Trophoblast cell (in vitro differentiated cells and primary cell): ENCODE results near the gene PSEN2. TPM values are rescaled to one million over a fixed set of nuclear protein-coding genes. Genes with fewer than 3 reads are reported as not detected.

Experiments used
- DNase-seq, 2 donors: peaks; one replicate each; pipeline ENCODE4 v3.0.0-alpha.2; 2016
- H2AFZ ChIP-seq: 2 replicates; pipeline ENCODE4 v1.6.1; 2013; ENCODE audit warnings: low read length, moderate library complexity, mild to moderate bottlenecking; ENCODE audit not compliant: insufficient read depth, poor library complexity
- H2AK5ac ChIP-seq: 2 replicates; pipeline ENCODE4 v1.6.1; 2013; ENCODE audit warnings: mild to moderate bottlenecking, low read length
- H2BK120ac ChIP-seq: 2 replicates; pipeline ENCODE4 v1.6.1; 2013; ENCODE audit warnings: low read length, mild to moderate bottlenecking, moderate library complexity; ENCODE audit not compliant: insufficient read depth, poor library complexity
- H2BK12ac ChIP-seq: 2 replicates; pipeline ENCODE4 v1.6.1; 2013; ENCODE audit warnings: mild to moderate bottlenecking, low read length, moderate library complexity
- H2BK5ac ChIP-seq: 2 replicates; pipeline ENCODE4 v1.6.1; 2013; ENCODE audit warnings: low read length, low read depth, moderate library complexity, mild to moderate bottlenecking; ENCODE audit not compliant: poor library complexity
- H3K14ac ChIP-seq: 2 replicates; pipeline ENCODE4 v1.6.1; 2013; ENCODE audit warnings: mild to moderate bottlenecking, low read length
- H3K18ac ChIP-seq: 2 replicates; pipeline ENCODE4 v1.6.1; 2013; ENCODE audit warnings: mild to moderate bottlenecking, low read length
- H3K23ac ChIP-seq: 2 replicates; pipeline ENCODE4 v1.6.1; 2013; ENCODE audit warnings: low read length
- H3K27ac ChIP-seq: 2 replicates; pipeline ENCODE4 v1.5.1; 2013; ENCODE audit warnings: low read depth, mild to moderate bottlenecking, inconsistent platforms, low read length, moderate library complexity
- H3K27me3 ChIP-seq: 2 replicates; pipeline ENCODE4 v1.6.1; 2013; ENCODE audit warnings: inconsistent platforms, mild to moderate bottlenecking, low read length, moderate library complexity; ENCODE audit not compliant: insufficient read depth
- H3K36me3 ChIP-seq, 2 experiments: 1 replicate in 1 of 2; 2 replicates in 1 of 2; pipeline ENCODE4 v1.6.1; 2013; ENCODE audit warnings: low read length in 2 of 2, mild to moderate bottlenecking in 2 of 2, moderate library complexity in 1 of 2; ENCODE audit not compliant: insufficient read depth in 2 of 2, control insufficient read depth in 1 of 2
- H3K4ac ChIP-seq: 2 replicates; pipeline ENCODE4 v1.6.1; 2013; ENCODE audit warnings: low read depth, mild to moderate bottlenecking, low read length, moderate library complexity
- H3K4me1 ChIP-seq, 2 experiments: 1 replicate in 1 of 2; 2 replicates in 1 of 2; pipeline ENCODE4 v1.6.1; 2013; ENCODE audit warnings: low read length in 2 of 2, mild to moderate bottlenecking in 2 of 2, moderate library complexity in 1 of 2; ENCODE audit not compliant: insufficient read depth in 2 of 2, control insufficient read depth in 1 of 2
- H3K4me2 ChIP-seq: 2 replicates; pipeline ENCODE4 v1.6.1; 2013; ENCODE audit warnings: inconsistent platforms, mild to moderate bottlenecking, low read length, moderate library complexity
- H3K4me3 ChIP-seq: 2 replicates; pipeline ENCODE4 v1.5.1; 2013; ENCODE audit warnings: mild to moderate bottlenecking, low read depth, low read length, inconsistent platforms
- H3K79me1 ChIP-seq: one replicate; pipeline ENCODE4 v1.6.1; 2013; ENCODE audit warnings: low read length
- H3K79me2 ChIP-seq: 2 replicates; pipeline ENCODE4 v1.6.1; 2013; ENCODE audit warnings: low read length, mild to moderate bottlenecking; ENCODE audit not compliant: control insufficient read depth, insufficient read depth, poor library complexity
- H3K9ac ChIP-seq: 2 replicates; pipeline ENCODE4 v1.6.1; 2013; ENCODE audit warnings: mild to moderate bottlenecking, low read length
- H3K9me3 ChIP-seq: 2 replicates; pipeline ENCODE4 v1.6.1; 2013; ENCODE audit warnings: low read depth, mild to moderate bottlenecking, control low read depth, inconsistent platforms, low read length; ENCODE audit not compliant: insufficient read depth
- H4K12ac ChIP-seq: 2 replicates; pipeline ENCODE4 v1.6.1; 2013; ENCODE audit warnings: low read depth, mild to moderate bottlenecking, low read length, moderate library complexity
- H4K8ac ChIP-seq: 2 replicates; pipeline ENCODE4 v1.6.1; 2013; ENCODE audit warnings: low read depth, mild to moderate bottlenecking, low read length, moderate library complexity
- H4K91ac ChIP-seq: one replicate; pipeline ENCODE4 v1.6.1; 2013; ENCODE audit warnings: low read depth, mild to moderate bottlenecking, low read length, moderate library complexity
- WGBS: extraction: QIAGEN DNeasy Blood & Tissue Kit; methylation state at CpG from one replicate; pipeline ENCODE4 v1.1.7; 2013; ENCODE audit warnings: missing lambda C conversion rate; ENCODE audit not compliant: insufficient read length, insufficient coverage; ENCODE audit errors: extremely low coverage; 5-methylcytosine and 5-hydroxymethylcytosine counted together
- polyA plus RNA-seq: library from polyadenylated mRNA; stranded (reverse); fragments of 200-250 nt; gene quantifications from 2 replicates; pipeline ENCODE4 v1.2.3, GENCODE V29; 2013

PSEN2 gene
- 3.5 and 3.6 TPM in 2 replicates for polyA plus RNA-seq

- H3K4ac ChIP-seq, result no peak within 1 kb of the TSS
- H3K79me1 ChIP-seq, result peaks cover 3% of the 10 kb centered on the region
- H3K23ac ChIP-seq, result no peak within 1 kb of the TSS
- peak within 1 kb of the TSS; percentile 88 for H3K4me3 ChIP-seq
- peak; percentile 48 to 72 for DNase-seq
- WGBS, result no CpG with 5 or more reads among the region's 97 CpGs
- H3K4me1 ChIP-seq, result peaks cover 14 to 16% of the 10 kb centered on the region in 2 experiments
- peak within 1 kb of the TSS; percentile 95 for H3K4me2 ChIP-seq
- H3K79me2 ChIP-seq, result no peaks in the 10 kb centered on the region
- H2BK120ac ChIP-seq, result no peak within 1 kb of the TSS
- H3K27me3 ChIP-seq, result no peaks in the 10 kb centered on the region
- peak within 1 kb of the TSS; percentile 59 for H3K14ac ChIP-seq
- H3K9me3 ChIP-seq, result no peaks in the 10 kb centered on the region
- H2AFZ ChIP-seq, result peak within 1 kb of the TSS; percentile 67
- H3K9ac ChIP-seq, result peak within 1 kb of the TSS; percentile 53
- no peak within 1 kb of the TSS for H3K27ac ChIP-seq
- H3K18ac ChIP-seq, result peak within 1 kb of the TSS; percentile 38
- no peaks in the 10 kb centered on the region for H3K36me3 ChIP-seq
- peak within 1 kb of the TSS; percentile 45 for H2BK12ac ChIP-seq
- no peak within 1 kb of the TSS for H2BK5ac ChIP-seq
- H2AK5ac ChIP-seq, result no peak within 1 kb of the TSS
- H4K91ac ChIP-seq, result no peak within 1 kb of the TSS
- no peak within 1 kb of the TSS for H4K12ac ChIP-seq
- peak within 1 kb of the TSS; percentile 74 for H4K8ac ChIP-seq
These were observed at the start of gene PSEN2 for GRCh38 chr1:226870401-226871279. PSEN2 (plus strand) TSS chr1:226870616; CDS start chr1:226881908, 11,292 bp downstream.

GRCh38 chr1:226820941-226821718 lies 49.3 kb upstream of the PSEN2 start:
- no peak overlapping the region for H3K27ac ChIP-seq
- no peak overlapping the region for H3K18ac ChIP-seq
- H4K91ac ChIP-seq, result no peak overlapping the region
- no peak overlapping the region for H4K12ac ChIP-seq
- H3K9me3 ChIP-seq, result no peaks in the 10 kb centered on the region
- H3K79me1 ChIP-seq, result no peaks in the 10 kb centered on the region
- no peak overlapping the region for H2BK120ac ChIP-seq
- H3K23ac ChIP-seq, result no peak overlapping the region
- H3K14ac ChIP-seq, result no peak overlapping the region
- no peaks in the 10 kb centered on the region for H3K27me3 ChIP-seq
- no peak overlapping the region for H3K4ac ChIP-seq
- H3K79me2 ChIP-seq, result no peaks in the 10 kb centered on the region
- no CpG with 5 or more reads among the region's 8 CpGs for WGBS
- no peak overlapping the region for H2AK5ac ChIP-seq
- H2BK5ac ChIP-seq, result no peak overlapping the region
- no peak overlapping the region for H3K4me2 ChIP-seq
- H3K36me3 ChIP-seq, result no peaks in the 10 kb centered on the region
- no peak overlapping the region for H3K9ac ChIP-seq
- peak; percentile 20 to 75 for DNase-seq
- H2AFZ ChIP-seq, result no peak overlapping the region
- H4K8ac ChIP-seq, result no peak overlapping the region
- no peak overlapping the region for H2BK12ac ChIP-seq
- no peak overlapping the region for H3K4me3 ChIP-seq
- peaks cover 3 to 8% of the 10 kb centered on the region in 2 experiments for H3K4me1 ChIP-seq

- no peak overlapping the region for H3K4me2 ChIP-seq
- no peak overlapping the region for H4K8ac ChIP-seq
- H3K4me3 ChIP-seq, result no peak overlapping the region
- no peaks in the 10 kb centered on the region for H3K79me2 ChIP-seq
- WGBS, result no CpG with 5 or more reads among the region's 1 CpG
- no peaks in the 10 kb centered on the region for H3K36me3 ChIP-seq
- no peak overlapping the region for H3K23ac ChIP-seq
- no peak overlapping the region for H2BK5ac ChIP-seq
- DNase-seq, result no peak
- H3K14ac ChIP-seq, result no peak overlapping the region
- H3K9me3 ChIP-seq, result no peaks in the 10 kb centered on the region
- H3K27me3 ChIP-seq, result no peaks in the 10 kb centered on the region
- no peak overlapping the region for H3K9ac ChIP-seq
- H2BK120ac ChIP-seq, result no peak overlapping the region
- no peak overlapping the region for H2AK5ac ChIP-seq
- H4K12ac ChIP-seq, result no peak overlapping the region
- H3K4ac ChIP-seq, result no peak overlapping the region
- peaks cover 3 to 8% of the 10 kb centered on the region in 2 experiments for H3K4me1 ChIP-seq
- no peak overlapping the region for H3K27ac ChIP-seq
- H2AFZ ChIP-seq, result no peak overlapping the region
- no peak overlapping the region for H4K91ac ChIP-seq
- no peak overlapping the region for H3K18ac ChIP-seq
- H2BK12ac ChIP-seq, result no peak overlapping the region
- H3K79me1 ChIP-seq, result no peaks in the 10 kb centered on the region
These were observed 48.7 kb upstream of the PSEN2 start for GRCh38 chr1:226821719-226822085.

GRCh38 chr1:226823643-226824042 lies 46.8 kb upstream of the PSEN2 start:
- H2BK12ac ChIP-seq, result no peak overlapping the region
- H4K8ac ChIP-seq, result no peak overlapping the region

More at GRCh38 chr1:226823643-226824042, 46.8 kb upstream of the PSEN2 start:
- no peak overlapping the region for H2AK5ac ChIP-seq
- H3K27ac ChIP-seq, result no peak overlapping the region
- no peak overlapping the region for H2AFZ ChIP-seq
- H3K9ac ChIP-seq, result no peak overlapping the region
- H3K36me3 ChIP-seq, result no peaks in the 10 kb centered on the region
- H2BK120ac ChIP-seq, result no peak overlapping the region
- no peak overlapping the region for H3K4me3 ChIP-seq
- no peaks in the 10 kb centered on the region for H3K9me3 ChIP-seq
- no peak overlapping the region for H3K18ac ChIP-seq
- no peaks in the 10 kb centered on the region for H3K27me3 ChIP-seq
- H2BK5ac ChIP-seq, result no peak overlapping the region
- H3K4ac ChIP-seq, result no peak overlapping the region
- peaks cover 5% of the 10 kb centered on the region for H3K79me1 ChIP-seq
- H3K4me2 ChIP-seq, result no peak overlapping the region
- H3K79me2 ChIP-seq, result no peaks in the 10 kb centered on the region
- no peak for DNase-seq
- no CpG with 5 or more reads among the region's 5 CpGs for WGBS
- peaks cover 6 to 10% of the 10 kb centered on the region in 2 experiments for H3K4me1 ChIP-seq
- no peak overlapping the region for H4K12ac ChIP-seq
- H4K91ac ChIP-seq, result no peak overlapping the region
- no peak overlapping the region for H3K23ac ChIP-seq
- no peak overlapping the region for H3K14ac ChIP-seq
